HCT116 (cell line): ENCODE results near the gene TELO2.

ENCODE experiments used
- CTCF ChIP-seq, 3 experiments: fragments of 200-600 bp in 1 of 3; sonication (generic) in 1 of 3; IDR thresholded peaks in 2 of 3; conservative IDR thresholded peaks in 1 of 3; 2 replicates each; pipeline ENCODE4 v1.5.1; 2012 to 2017; ENCODE audit warnings: low read depth in 2 of 3, low read length in 2 of 3, antibody characterized with exemption in 1 of 3, borderline replicate concordance in 1 of 3, control low read depth in 1 of 3, mild to moderate bottlenecking in 1 of 3, mixed read lengths in 1 of 3, mixed run types in 1 of 3, moderate library complexity in 1 of 3; ENCODE audit not compliant: insufficient read depth in 1 of 3
- EZH2phosphoT487 ChIP-seq: fragments of 200-600 bp; IDR thresholded peaks from 2 replicates; pipeline ENCODE4 v1.6.1; 2018; ENCODE audit warnings: antibody characterized with exemption, borderline replicate concordance
- POLR2A ChIP-seq: IDR thresholded peaks from 2 replicates; pipeline ENCODE4 v1.7.0; 2011; ENCODE audit warnings: borderline replicate concordance; ENCODE audit not compliant: insufficient read depth, insufficient read length; ENCODE audit errors: extremely low read depth
- REST ChIP-seq: IDR thresholded peaks from 2 replicates; pipeline ENCODE4 v1.6.1; 2012; ENCODE audit warnings: low read depth
- ZNF274 ChIP-seq: fragments of 200-500 bp; sonication (Bioruptor generic); IDR thresholded peaks from 2 replicates; pipeline ENCODE4 v1.6.1; 2014; ENCODE audit warnings: mild to moderate bottlenecking, low read depth, low read length, inconsistent platforms
- TF ChIP-seq, protein P1 (sequence below): IDR thresholded peaks from 2 replicates; pipeline ENCODE4 v1.6.1; 2012

- TF ChIP-seq REST (no peak), POLR2A (no peak), CTCF (IDR thresholded peaks at IDR 0.05 in 2 of 3, conservative IDR thresholded peaks at IDR 0.05 in 1 of 3; ENCODE audit: borderline replicate concordance in 1 of 3, insufficient read depth in 1 of 3, low read depth in 2 of 3, low read length in 2 of 3) (no peak), EZH2phosphoT487 (no peak), ZNF274 (no peak)
- TF ChIP-seq, protein P1, sequence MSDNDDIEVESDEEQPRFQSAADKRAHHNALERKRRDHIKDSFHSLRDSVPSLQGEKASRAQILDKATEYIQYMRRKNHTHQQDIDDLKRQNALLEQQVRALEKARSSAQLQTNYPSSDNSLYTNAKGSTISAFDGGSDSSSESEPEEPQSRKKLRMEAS: no peak
Measured at GRCh38 chr16:1492082-1492922, 858 bp upstream of the TELO2 start.
